ENCODE data around the gene PPP1R12B. TPM values are rescaled to one million over a fixed set of nuclear protein-coding genes. Genes with fewer than 3 reads are reported as not detected.

Gene PPP1R12B
- polyA plus RNA-seq, 1 experiment = 38.6 TPM

DNA sequence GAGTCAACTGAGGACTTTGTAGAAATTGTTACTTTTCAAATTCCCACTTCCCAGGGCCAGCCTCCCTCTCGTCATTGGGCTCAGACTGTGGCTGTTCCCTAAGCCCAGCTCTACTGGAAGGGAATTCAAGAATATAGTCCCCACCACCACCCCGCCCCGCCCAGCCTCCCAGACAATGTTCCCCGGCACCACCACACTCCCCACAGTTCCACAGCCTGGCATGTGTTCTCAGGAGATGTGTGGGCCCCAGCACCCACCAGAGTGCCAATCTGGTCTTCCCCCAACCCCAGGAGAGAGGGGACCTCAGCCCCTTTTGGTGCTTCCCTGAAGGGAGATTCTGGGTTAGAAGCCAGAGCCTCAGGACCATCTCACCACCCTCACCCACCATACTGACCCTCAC, 241.6 kb downstream of the PPP1R12B start:
- Histone ChIP-seq H3K27me3 (ENCODE audit: control insufficient read depth, insufficient read depth, low read length) (no peaks in the 10 kb centered on the region), H3K4me3 (ENCODE audit: low read depth, low read length) (no peak overlapping the region), H3K27ac (ENCODE audit: low read depth, low read length) (peak overlapping the region; percentile 98), H3K9me3 (ENCODE audit: control insufficient read depth, insufficient read depth, low read length) (no peaks in the 10 kb centered on the region; the same call in 1 of the 2 replicates)
- DNase-seq (ENCODE audit: low read depth, low spot score) = no peak
- POLR2A ChIA-PET = interaction anchor here (1.5 kb wide), 1 partner anchor 13 kb away, joined by 33 read pairs; no protein-coding TSS in a partner anchor
- TF ChIP-seq, protein P1, sequence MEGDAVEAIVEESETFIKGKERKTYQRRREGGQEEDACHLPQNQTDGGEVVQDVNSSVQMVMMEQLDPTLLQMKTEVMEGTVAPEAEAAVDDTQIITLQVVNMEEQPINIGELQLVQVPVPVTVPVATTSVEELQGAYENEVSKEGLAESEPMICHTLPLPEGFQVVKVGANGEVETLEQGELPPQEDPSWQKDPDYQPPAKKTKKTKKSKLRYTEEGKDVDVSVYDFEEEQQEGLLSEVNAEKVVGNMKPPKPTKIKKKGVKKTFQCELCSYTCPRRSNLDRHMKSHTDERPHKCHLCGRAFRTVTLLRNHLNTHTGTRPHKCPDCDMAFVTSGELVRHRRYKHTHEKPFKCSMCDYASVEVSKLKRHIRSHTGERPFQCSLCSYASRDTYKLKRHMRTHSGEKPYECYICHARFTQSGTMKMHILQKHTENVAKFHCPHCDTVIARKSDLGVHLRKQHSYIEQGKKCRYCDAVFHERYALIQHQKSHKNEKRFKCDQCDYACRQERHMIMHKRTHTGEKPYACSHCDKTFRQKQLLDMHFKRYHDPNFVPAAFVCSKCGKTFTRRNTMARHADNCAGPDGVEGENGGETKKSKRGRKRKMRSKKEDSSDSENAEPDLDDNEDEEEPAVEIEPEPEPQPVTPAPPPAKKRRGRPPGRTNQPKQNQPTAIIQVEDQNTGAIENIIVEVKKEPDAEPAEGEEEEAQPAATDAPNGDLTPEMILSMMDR (IDR thresholded peaks at IDR 0.05; ENCODE audit: low read depth, low read length) = no peak
- CTCF ChIA-PET = interaction anchor here (0.6 to 2.7 kb wide), 4 partner anchors 10 to 311 kb away, joined by 3 to 12 read pairs (median 10); no protein-coding TSS in a partner anchor

DNA sequence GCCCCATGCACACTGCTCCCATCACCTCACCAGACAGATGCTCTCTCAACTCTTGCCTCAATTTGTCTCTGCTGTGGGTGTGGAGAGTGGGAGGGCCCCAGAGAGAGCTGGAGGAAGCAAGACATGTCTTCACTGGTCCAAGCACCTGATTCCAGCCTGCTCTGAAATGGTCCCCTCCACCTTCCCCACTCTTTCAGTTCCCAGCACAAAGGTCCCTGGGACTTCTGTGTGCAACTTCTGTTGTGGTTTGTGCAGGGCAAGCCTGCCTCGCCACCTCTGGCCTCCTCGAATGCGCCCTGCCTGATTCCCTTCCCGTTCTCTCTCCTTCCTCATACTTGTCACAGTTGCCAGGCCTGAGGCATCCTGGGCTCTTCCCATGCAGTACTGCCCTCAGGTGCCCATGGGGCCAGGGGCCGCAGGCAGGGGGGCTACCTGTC, 242.5 kb downstream of the PPP1R12B start:
- Histone ChIP-seq H3K27me3 (ENCODE audit: control insufficient read depth, insufficient read depth, low read length) (no peaks in the 10 kb centered on the region), H3K4me3 (ENCODE audit: low read depth, low read length) (no peak overlapping the region), H3K27ac (ENCODE audit: low read depth, low read length) (peak overlapping the region; percentile 31), H3K9me3 (ENCODE audit: control insufficient read depth, insufficient read depth, low read length) (no peaks in the 10 kb centered on the region; the same call in 1 of the 2 replicates)
- CTCF ChIA-PET = interaction anchor here (0.6 to 2.5 kb wide), 2 partner anchors 9 to 312 kb away, joined by 10 to 12 read pairs; no protein-coding TSS in a partner anchor
- POLR2A ChIA-PET = no interaction called here
- TF ChIP-seq, protein P1 (IDR thresholded peaks at IDR 0.05; ENCODE audit: low read depth, low read length) = no peak
- no peak for DNase-seq (ENCODE audit: low read depth, low spot score)

- no peak for DNase-seq (ENCODE audit: low read depth, low spot score)
- TF ChIP-seq, protein P1 (IDR thresholded peaks at IDR 0.05; ENCODE audit: low read depth, low read length) = no peak
- H3K27ac ChIP-seq (ENCODE audit: low read depth, low read length) = no peak overlapping the region
- no peaks in the 10 kb centered on the region for H3K27me3 ChIP-seq (ENCODE audit: control insufficient read depth, insufficient read depth, low read length)
- CTCF ChIA-PET = interaction anchor here (0.7 to 2.5 kb wide), 1 partner anchor 9 kb away, joined by 3 to 10 read pairs; no protein-coding TSS in a partner anchor
- no peaks in the 10 kb centered on the region; the same call in 1 of the 2 replicates for H3K9me3 ChIP-seq (ENCODE audit: control insufficient read depth, insufficient read depth, low read length)
- POLR2A ChIA-PET = no interaction called here
- no peak overlapping the region for H3K4me3 ChIP-seq (ENCODE audit: low read depth, low read length)
These were observed 243.0 kb downstream of the PPP1R12B start for GRCh38 chr1:202591515-202591914.

DNA sequence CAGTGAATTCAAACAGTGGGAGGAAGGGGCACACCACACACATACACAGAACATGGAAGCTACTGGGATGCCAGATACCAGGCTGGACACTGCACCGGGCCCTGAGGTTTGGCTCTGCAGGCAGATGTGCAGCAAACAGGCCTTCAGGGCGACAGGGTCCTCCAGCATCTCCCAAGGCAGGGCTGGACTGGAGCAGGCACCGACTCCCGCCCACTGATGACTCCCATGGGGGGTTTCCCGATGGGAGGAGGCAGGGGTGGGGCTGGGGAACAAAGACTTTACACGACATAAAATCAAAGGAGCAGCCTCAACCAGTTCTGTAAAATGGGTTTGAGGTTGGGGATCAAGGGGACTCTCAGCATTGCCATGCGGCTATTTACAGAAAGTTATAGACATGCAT, 243.6 kb downstream of the PPP1R12B start:
- POLR2A ChIA-PET = no interaction called here
- TF ChIP-seq, protein P1 (IDR thresholded peaks at IDR 0.05; ENCODE audit: low read depth, low read length) = no peak
- Histone ChIP-seq H3K27ac (ENCODE audit: low read depth, low read length) (no peak overlapping the region), H3K27me3 (ENCODE audit: control insufficient read depth, insufficient read depth, low read length) (no peaks in the 10 kb centered on the region), H3K9me3 (ENCODE audit: control insufficient read depth, insufficient read depth, low read length) (peaks cover 3% of the 10 kb centered on the region; the same call in 1 of the 2 replicates), H3K4me3 (ENCODE audit: low read depth, low read length) (no peak overlapping the region)
- no peak for DNase-seq (ENCODE audit: low read depth, low spot score)
- CTCF ChIA-PET = interaction anchor here (0.7 kb wide), 1 partner anchor 8 kb away, joined by 3 read pairs; no protein-coding TSS in a partner anchor

GRCh38 chr1:202593845-202594244, 245.3 kb downstream of the PPP1R12B start:
- Histone ChIP-seq H3K4me3 (ENCODE audit: low read depth, low read length) (no peak overlapping the region), H3K27me3 (ENCODE audit: control insufficient read depth, insufficient read depth, low read length) (no peaks in the 10 kb centered on the region), H3K27ac (ENCODE audit: low read depth, low read length) (no peak overlapping the region), H3K9me3 (ENCODE audit: control insufficient read depth, insufficient read depth, low read length) (peaks cover 3% of the 10 kb centered on the region; the same call in 1 of the 2 replicates)
- DNase-seq (ENCODE audit: low read depth, low spot score) = no peak
- ChIA-PET CTCF (interaction anchor here (1.2 to 1.3 kb wide), 2 partner anchors 22 to 130 kb away, joined by 3 read pairs; no protein-coding TSS in a partner anchor), POLR2A (interaction anchor here (0.5 kb wide), 1 partner anchor 38 kb away, joined by 4 read pairs; no protein-coding TSS in a partner anchor)
- TF ChIP-seq, protein P1 (IDR thresholded peaks at IDR 0.05; ENCODE audit: low read depth, low read length) = no peak

All from AG04450 (cell line).